Epithelial cell of proximal tubule (primary cell): ENCODE measurements around the gene P3H2. TPM values are rescaled to one million over a fixed set of nuclear protein-coding genes. Genes with fewer than 3 reads are reported as not detected.
"Not testable (repeated sequence)": the region's sequence is repeated elsewhere in the genome, so short reads cannot be mapped to it uniquely, and the experiment has no call there.

ENCODE experiments used
- DNase-seq: peaks from one replicate; pipeline ENCODE4 v3.0.0-alpha.2; 2011; ENCODE audit warnings: low read depth
- H3K4me3 ChIP-seq: 2 replicates; pipeline ENCODE4 v1.5.1; 2011; ENCODE audit warnings: low read depth, mild to moderate bottlenecking, low read length
- CTCF ChIP-seq: conservative IDR thresholded peaks from 2 replicates; pipeline ENCODE4 v1.5.1; 2012; ENCODE audit warnings: low read depth, mild to moderate bottlenecking, low read length
- total RNA-seq: library from RNA; depleted of rRNA; stranded (reverse); fragments of >200 nt; gene quantifications from 2 replicates; pipeline ENCODE4 v1.2.3, GENCODE V29; 2015

Gene P3H2
- total RNA-seq, 1 donor from 2014 or later: 107 TPM

GRCh38 chr3:190159902-190160435, 39.3 kb upstream of the P3H2 start:
- TF ChIP-seq CTCF: no peak
- no peak overlapping the region for H3K4me3 ChIP-seq
- DNase-seq: no peak

- DNase-seq: no peak
- no peak overlapping the region for H3K4me3 ChIP-seq
- no peak for TF ChIP-seq CTCF
Observed at GRCh38 chr3:190158261-190158660, 37.6 kb upstream of the P3H2 start.

DNA sequence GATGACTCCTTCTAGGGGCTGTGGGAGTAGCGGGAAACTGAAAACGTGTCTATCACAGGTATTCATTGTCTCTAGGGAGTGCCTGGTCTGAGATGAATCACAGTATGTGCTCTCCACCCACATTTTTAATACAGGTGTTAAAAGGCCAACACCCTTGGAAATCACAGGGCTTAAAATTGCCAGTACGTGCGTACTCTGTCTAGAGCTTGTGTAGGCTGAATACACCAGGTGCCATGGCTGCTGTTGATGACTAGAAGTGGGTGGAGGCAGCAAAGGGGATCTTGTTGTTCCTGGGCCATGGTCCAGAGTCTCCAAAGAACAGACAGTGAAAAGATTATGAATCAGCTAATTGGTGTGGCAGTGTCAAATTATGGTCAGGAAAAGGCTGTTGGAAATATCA, 35.1 kb upstream of the P3H2 start:
- no peak for DNase-seq
- no peak overlapping the region for H3K4me3 ChIP-seq
- no peak for TF ChIP-seq CTCF

- DNase-seq: no peak
- H3K4me3 ChIP-seq: no peak overlapping the region
- no peak for TF ChIP-seq CTCF
Observed at GRCh38 chr3:190150681-190151080, 30.0 kb upstream of the P3H2 start.

GRCh38 chr3:190149830-190150619, 29.3 kb upstream of the P3H2 start:
- not testable (repeated sequence) for H3K4me3 ChIP-seq

DNA sequence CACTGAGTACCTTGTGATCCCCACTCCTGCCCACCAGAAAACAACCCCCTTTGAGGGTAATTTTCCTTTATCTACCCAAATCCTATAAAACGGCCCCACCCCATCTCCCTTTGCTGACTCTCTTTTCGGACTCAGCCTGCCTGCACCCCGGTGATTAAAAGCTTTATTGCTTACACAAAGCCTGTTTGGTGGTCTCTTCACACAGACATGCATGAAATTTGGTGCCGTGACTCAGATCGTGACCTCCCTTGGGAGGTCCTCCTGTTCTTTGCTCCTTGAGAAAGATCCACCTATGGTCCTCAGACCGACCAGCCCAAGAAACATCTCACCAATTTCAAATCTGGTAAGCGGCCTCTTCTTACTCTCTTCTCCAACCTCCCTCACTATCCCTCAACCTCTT, 24.1 kb upstream of the P3H2 start:
- H3K4me3 ChIP-seq, DNase-seq: not testable (repeated sequence)

More at GRCh38 chr3:190149830-190150619, 29.3 kb upstream of the P3H2 start:
- not testable (repeated sequence) for DNase-seq

GRCh38 chr3:190142041-190142440, 21.3 kb upstream of the P3H2 start:
- no peak overlapping the region for H3K4me3 ChIP-seq
- no peak for TF ChIP-seq CTCF
- no peak for DNase-seq

DNA sequence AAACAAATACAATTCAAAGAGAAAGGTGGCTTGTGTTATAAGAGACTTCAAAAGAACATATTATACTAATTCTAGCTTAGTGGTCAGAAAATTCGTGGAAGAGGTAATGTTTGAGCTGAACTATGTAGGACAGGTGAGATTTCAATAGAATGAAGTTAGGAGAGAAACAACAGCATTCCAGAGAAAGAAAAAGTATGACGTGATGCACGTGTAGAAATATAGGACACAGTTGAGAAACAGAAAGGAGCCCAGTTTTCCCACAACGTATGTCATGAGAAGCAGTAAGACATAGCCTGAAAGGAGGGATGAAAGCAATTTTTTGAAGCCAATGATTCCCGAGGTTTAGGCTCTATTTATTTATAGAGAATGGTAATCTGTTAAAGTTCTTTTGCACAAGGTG, 18.7 kb upstream of the P3H2 start:
- H3K4me3 ChIP-seq: no peak overlapping the region
- no peak for TF ChIP-seq CTCF
- DNase-seq: no peak
